Endodermal cell (in vitro differentiated cells): ENCODE measurements around the gene GALNS. TPM values are rescaled to one million over a fixed set of nuclear protein-coding genes. Genes with fewer than 3 reads are reported as not detected.

ENCODE experiments used
- DNase-seq: peaks from one replicate; pipeline ENCODE4 v3.0.0-alpha.2; 2017
- H3K27ac ChIP-seq: 2 replicates; pipeline ENCODE4 v1.5.1; 2013; ENCODE audit warnings: mild to moderate bottlenecking, low read depth, low read length, moderate library complexity
- H3K27me3 ChIP-seq: 2 replicates; pipeline ENCODE4 v1.6.1; 2013; ENCODE audit warnings: mild to moderate bottlenecking, low read length, moderate library complexity; ENCODE audit not compliant: insufficient read depth, control insufficient read depth, poor library complexity, severe bottlenecking
- H3K36me3 ChIP-seq: 2 replicates; pipeline ENCODE4 v1.7.0; 2013; ENCODE audit warnings: mild to moderate bottlenecking, low read length, moderate library complexity; ENCODE audit not compliant: control insufficient read depth, insufficient read depth
- H3K4me1 ChIP-seq: one replicate; pipeline ENCODE4 v1.7.0; 2013; ENCODE audit warnings: low read length; ENCODE audit not compliant: control insufficient read depth, insufficient read depth
- H3K4me3 ChIP-seq: 2 replicates; pipeline ENCODE4 v1.5.1; 2013; ENCODE audit warnings: mild to moderate bottlenecking, low read length, moderate library complexity
- H3K9ac ChIP-seq: 2 replicates; pipeline ENCODE4 v1.6.1; 2013; ENCODE audit warnings: mild to moderate bottlenecking, low read length, moderate library complexity; ENCODE audit not compliant: poor library complexity, severe bottlenecking; ENCODE audit errors: extremely low read depth
- H3K9me3 ChIP-seq: 2 replicates; pipeline ENCODE4 v1.6.1; 2013; ENCODE audit warnings: mild to moderate bottlenecking, low read length, moderate library complexity; ENCODE audit not compliant: control insufficient read depth
- H3K27ac Mint-ChIP-seq: 2 replicates; pipeline ENCODE4 v1.8.0; 2020; ENCODE audit warnings: mixed read lengths
- H3K27me3 Mint-ChIP-seq: 2 replicates; pipeline ENCODE4 v1.8.0; 2021; ENCODE audit warnings: mild to moderate bottlenecking, mixed read lengths; ENCODE audit not compliant: insufficient read depth
- H3K36me3 Mint-ChIP-seq: 2 replicates; pipeline ENCODE4 v1.8.0; 2020; ENCODE audit warnings: low read depth, mixed read lengths
- H3K4me1 Mint-ChIP-seq: 2 replicates; pipeline ENCODE4 v1.8.0; 2020; ENCODE audit warnings: mixed read lengths
- H3K4me3 Mint-ChIP-seq: 2 replicates; pipeline ENCODE4 v1.8.0; 2020; ENCODE audit warnings: mild to moderate bottlenecking, moderate library complexity, mixed read lengths
- H3K9me3 Mint-ChIP-seq: 2 replicates; pipeline ENCODE4 v1.8.0; 2020; ENCODE audit warnings: mild to moderate bottlenecking, mixed read lengths
- CTCF ChIP-seq: fragments of 200-600 bp; sonication (generic); conservative IDR thresholded peaks from 2 replicates; pipeline ENCODE4 v1.5.0; 2021; ENCODE audit warnings: antibody characterized with exemption, mild to moderate bottlenecking
- WGBS, 2 experiments: methylation state at CpG; one replicate each; pipeline versions ENCODE4 v1.1.5 to v1.1.7; 2013; ENCODE audit warnings: missing lambda C conversion rate in 2 of 2, mixed read lengths in 1 of 2; ENCODE audit not compliant: insufficient coverage in 1 of 2, insufficient read length in 1 of 2; 5-methylcytosine and 5-hydroxymethylcytosine counted together
- total RNA-seq, 2 donors: library from RNA; stranded (reverse); fragmentation: NEBNext Ultra II Directional in 1 of 2; extraction: Animal tissue kit (Norgen Biotek cat#: 25700) in 1 of 2; gene quantifications; 2 replicates in 1 of 2; 3 replicates in 1 of 2; pipeline ENCODE4 v1.2.1, GENCODE V29; 2021

GALNS gene
- total RNA-seq, 2 donors from 2014 or later = 32.2 to 39.6 TPM

- H3K9me3 ChIP-seq = no peaks in the 10 kb centered on the region
- no peak for DNase-seq
- H3K9me3 Mint-ChIP-seq = no peaks in the 10 kb centered on the region
- H3K4me3 Mint-ChIP-seq = no peak overlapping the region
- H3K36me3 ChIP-seq = no peaks in the 10 kb centered on the region
- H3K9ac ChIP-seq = no peak overlapping the region
- no peak overlapping the region for H3K4me3 ChIP-seq
- H3K4me1 Mint-ChIP-seq = no peaks in the 10 kb centered on the region
- TF ChIP-seq CTCF = no peak
- H3K36me3 Mint-ChIP-seq = no peaks in the 10 kb centered on the region
- H3K27me3 ChIP-seq = no peaks in the 10 kb centered on the region
- no peak overlapping the region for H3K27ac ChIP-seq
- no peaks in the 10 kb centered on the region for H3K4me1 ChIP-seq
- 92% methylated on average over 11 of the region's 11 CpGs; no CpG with 5 or more reads in 1 of the 2 experiments for WGBS, 2 experiments
- H3K27me3 Mint-ChIP-seq = no peaks in the 10 kb centered on the region
- H3K27ac Mint-ChIP-seq = no peak overlapping the region
Observed at GRCh38 chr16:88883946-88884345, 27.2 kb upstream of the GALNS start.

GRCh38 chr16:88883117-88883895 is 26.6 kb upstream of the GALNS start:
- H3K9ac ChIP-seq = no peak overlapping the region
- no peak overlapping the region for H3K4me3 ChIP-seq
- Mint-ChIP-seq H3K4me3 (no peak overlapping the region), H3K27me3 (no peaks in the 10 kb centered on the region), H3K4me1 (no peaks in the 10 kb centered on the region), H3K36me3 (no peaks in the 10 kb centered on the region), H3K9me3 (no peaks in the 10 kb centered on the region), H3K27ac (no peak overlapping the region)
- no peak for DNase-seq
- H3K27ac ChIP-seq = no peak overlapping the region
- no peaks in the 10 kb centered on the region for H3K9me3 ChIP-seq
- H3K36me3 ChIP-seq = no peaks in the 10 kb centered on the region
- no peaks in the 10 kb centered on the region for H3K27me3 ChIP-seq
- 95 to 98% methylated on average over 43 to 49 of the region's 49 CpGs for WGBS, 2 experiments
- TF ChIP-seq CTCF = no peak
- no peaks in the 10 kb centered on the region for H3K4me1 ChIP-seq

- Mint-ChIP-seq H3K36me3 (no peaks in the 10 kb centered on the region), H3K4me3 (no peak overlapping the region), H3K27ac (no peak overlapping the region), H3K4me1 (no peaks in the 10 kb centered on the region), H3K27me3 (no peaks in the 10 kb centered on the region), H3K9me3 (no peaks in the 10 kb centered on the region)
- H3K9ac ChIP-seq = no peak overlapping the region
- H3K4me3 ChIP-seq = no peak overlapping the region
- WGBS, 2 experiments = 93 to 96% methylated on average over 18 to 25 of the region's 26 CpGs
- no peaks in the 10 kb centered on the region for H3K9me3 ChIP-seq
- H3K36me3 ChIP-seq = no peaks in the 10 kb centered on the region
- H3K27me3 ChIP-seq = no peaks in the 10 kb centered on the region
- TF ChIP-seq CTCF = no peak
- H3K27ac ChIP-seq = no peak overlapping the region
- DNase-seq = no peak
- H3K4me1 ChIP-seq = no peaks in the 10 kb centered on the region
Observed at GRCh38 chr16:88882358-88883030, 25.7 kb upstream of the GALNS start.
